HepG2 (cell line): Measurements from ENCODE around the gene SLC19A1. TPM values are rescaled to one million over a fixed set of nuclear protein-coding genes. Genes with fewer than 3 reads are reported as not detected.

ENCODE experiments used
- KDM5B ChIP-seq: sonication (generic); formaldehyde crosslinking; IDR thresholded peaks from 2 replicates; pipeline ENCODE4 v1.4.0; 2020; ENCODE audit warnings: missing genetic modification reagents, mild to moderate bottlenecking, borderline replicate concordance
- MIER3 ChIP-seq: IDR thresholded peaks from 2 replicates; pipeline ENCODE4 v1.6.1; 2016; ENCODE audit warnings: missing compliant biosample characterization, borderline replicate concordance
- U2AF1 ChIP-seq: fragments of 200-400 bp; formaldehyde crosslinking; optimal IDR thresholded peaks from 2 replicates; pipeline ENCODE3; 2017; ENCODE audit warnings: mild to moderate bottlenecking, low read depth, low read length
- ZNF160 ChIP-seq: sonication (generic); formaldehyde crosslinking; IDR thresholded peaks from 2 replicates; pipeline ENCODE4 v1.8.0; 2022; ENCODE audit warnings: mild to moderate bottlenecking, inconsistent platforms, missing genetic modification reagents
- polyA plus RNA-seq, 8 experiments: library from polyadenylated mRNA; depleted of rRNA in 3 of 8; stranded (reverse) in 7 of 8; unstranded in 1 of 8; fragments of >200 nt; fragmentation: Illumina TruSeq in 4 of 8; extraction: Trizol in 4 of 8; gene quantifications; 2 replicates each; pipeline versions ENCODE4 v1.2.1 to v1.2.3, GENCODE V29; 2011 to 2016; ENCODE audit warnings: low read depth in 4 of 8, missing spikeins in 1 of 8, mixed read lengths in 1 of 8; ENCODE audit not compliant: insufficient read depth in 1 of 8
- total RNA-seq, 5 experiments: library from RNA; depleted of rRNA; stranded (reverse); fragments of >200 nt; fragmentation: Illumina TruSeq; extraction: Trizol; gene quantifications; 2 replicates each; pipeline ENCODE4 v1.2.3, GENCODE V29; 2016; ENCODE audit warnings: low read depth in 1 of 5
- TF ChIP-seq, protein P1 (sequence below): sonication (generic); formaldehyde crosslinking; IDR thresholded peaks from 2 replicates; pipeline ENCODE4 v1.8.0; 2022; ENCODE audit warnings: missing genetic modification reagents, mild to moderate bottlenecking, borderline replicate concordance
- TF ChIP-seq, protein P2 (sequence below), 2 experiments: fragments of 450-650 bp in 1 of 2; sonication (generic) in 1 of 2; formaldehyde crosslinking in 1 of 2; IDR thresholded peaks; 2 replicates each; pipeline versions ENCODE4 v1.6.1 to v1.8.0; 2016 to 2022; ENCODE audit warnings: antibody characterized with exemption in 1 of 2, mild to moderate bottlenecking in 1 of 2, missing genetic modification reagents in 1 of 2
- TF ChIP-seq, protein P3 (sequence below): sonication (generic); formaldehyde crosslinking; IDR thresholded peaks from 2 replicates; pipeline ENCODE4 v1.4.0; 2020; ENCODE audit warnings: missing genetic modification reagents, borderline replicate concordance
- TF ChIP-seq, protein P4 (sequence below): IDR thresholded peaks from 2 replicates; pipeline ENCODE4 v1.6.1; 2016; ENCODE audit warnings: mild to moderate bottlenecking
- TF ChIP-seq, protein P5 (sequence below): sonication (generic); formaldehyde crosslinking; IDR thresholded peaks from 2 replicates; pipeline ENCODE4 v1.5.0; 2020; ENCODE audit warnings: mild to moderate bottlenecking, missing genetic modification reagents, borderline replicate concordance

Gene SLC19A1
- total and polyA plus RNA-seq, 2 of the 13 experiments (the other 11 are each of a cell fraction or from before 2014, with no cell fraction given), result 21.8 to 23.0 TPM

DNA sequence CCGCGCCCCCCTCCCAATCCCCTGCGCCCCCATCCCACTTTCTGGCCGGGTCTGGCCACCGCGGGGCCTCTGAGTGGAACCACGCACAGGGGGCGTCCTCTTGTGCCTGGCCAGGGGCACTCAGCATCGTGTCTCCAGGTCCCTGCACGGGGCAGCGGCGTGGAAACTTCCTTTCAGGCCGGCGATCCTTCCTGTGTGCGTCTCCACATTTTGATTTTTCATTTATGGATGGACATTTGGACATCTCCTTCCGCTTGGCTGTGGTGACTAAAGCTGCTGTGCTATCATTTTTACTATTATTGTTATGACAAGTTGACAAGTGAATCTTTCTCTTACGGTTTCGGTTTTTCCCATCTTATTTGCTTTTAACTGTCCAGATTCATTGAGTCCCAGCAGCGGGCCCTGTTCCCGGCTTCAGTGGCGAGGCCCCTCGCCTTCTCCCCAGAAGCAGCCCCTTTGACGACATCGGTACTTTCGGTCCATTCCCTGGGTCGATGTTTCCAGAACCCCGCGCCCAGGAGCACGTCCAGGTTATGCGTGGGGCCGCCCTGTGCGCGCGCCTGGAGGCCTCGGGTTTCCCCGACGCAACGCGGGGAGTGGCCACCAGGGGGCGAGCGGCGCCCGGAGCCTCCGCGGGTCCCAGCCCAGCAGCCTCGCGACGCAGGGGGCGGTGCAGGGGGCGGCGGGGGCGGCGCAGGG, 12.4 kb upstream of the SLC19A1 start (continued):
- TF ChIP-seq MIER3 (no peak), ZNF160 (CRISPR knock-in tag) (no peak), U2AF1 (no peak), KDM5B (CRISPR knock-in tag) (no peak; the same call in 1 of the 2 replicates)
- TF ChIP-seq, protein P1, sequence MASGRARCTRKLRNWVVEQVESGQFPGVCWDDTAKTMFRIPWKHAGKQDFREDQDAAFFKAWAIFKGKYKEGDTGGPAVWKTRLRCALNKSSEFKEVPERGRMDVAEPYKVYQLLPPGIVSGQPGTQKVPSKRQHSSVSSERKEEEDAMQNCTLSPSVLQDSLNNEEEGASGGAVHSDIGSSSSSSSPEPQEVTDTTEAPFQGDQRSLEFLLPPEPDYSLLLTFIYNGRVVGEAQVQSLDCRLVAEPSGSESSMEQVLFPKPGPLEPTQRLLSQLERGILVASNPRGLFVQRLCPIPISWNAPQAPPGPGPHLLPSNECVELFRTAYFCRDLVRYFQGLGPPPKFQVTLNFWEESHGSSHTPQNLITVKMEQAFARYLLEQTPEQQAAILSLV (CRISPR knock-in tag), result no peak
- TF ChIP-seq, protein P2, sequence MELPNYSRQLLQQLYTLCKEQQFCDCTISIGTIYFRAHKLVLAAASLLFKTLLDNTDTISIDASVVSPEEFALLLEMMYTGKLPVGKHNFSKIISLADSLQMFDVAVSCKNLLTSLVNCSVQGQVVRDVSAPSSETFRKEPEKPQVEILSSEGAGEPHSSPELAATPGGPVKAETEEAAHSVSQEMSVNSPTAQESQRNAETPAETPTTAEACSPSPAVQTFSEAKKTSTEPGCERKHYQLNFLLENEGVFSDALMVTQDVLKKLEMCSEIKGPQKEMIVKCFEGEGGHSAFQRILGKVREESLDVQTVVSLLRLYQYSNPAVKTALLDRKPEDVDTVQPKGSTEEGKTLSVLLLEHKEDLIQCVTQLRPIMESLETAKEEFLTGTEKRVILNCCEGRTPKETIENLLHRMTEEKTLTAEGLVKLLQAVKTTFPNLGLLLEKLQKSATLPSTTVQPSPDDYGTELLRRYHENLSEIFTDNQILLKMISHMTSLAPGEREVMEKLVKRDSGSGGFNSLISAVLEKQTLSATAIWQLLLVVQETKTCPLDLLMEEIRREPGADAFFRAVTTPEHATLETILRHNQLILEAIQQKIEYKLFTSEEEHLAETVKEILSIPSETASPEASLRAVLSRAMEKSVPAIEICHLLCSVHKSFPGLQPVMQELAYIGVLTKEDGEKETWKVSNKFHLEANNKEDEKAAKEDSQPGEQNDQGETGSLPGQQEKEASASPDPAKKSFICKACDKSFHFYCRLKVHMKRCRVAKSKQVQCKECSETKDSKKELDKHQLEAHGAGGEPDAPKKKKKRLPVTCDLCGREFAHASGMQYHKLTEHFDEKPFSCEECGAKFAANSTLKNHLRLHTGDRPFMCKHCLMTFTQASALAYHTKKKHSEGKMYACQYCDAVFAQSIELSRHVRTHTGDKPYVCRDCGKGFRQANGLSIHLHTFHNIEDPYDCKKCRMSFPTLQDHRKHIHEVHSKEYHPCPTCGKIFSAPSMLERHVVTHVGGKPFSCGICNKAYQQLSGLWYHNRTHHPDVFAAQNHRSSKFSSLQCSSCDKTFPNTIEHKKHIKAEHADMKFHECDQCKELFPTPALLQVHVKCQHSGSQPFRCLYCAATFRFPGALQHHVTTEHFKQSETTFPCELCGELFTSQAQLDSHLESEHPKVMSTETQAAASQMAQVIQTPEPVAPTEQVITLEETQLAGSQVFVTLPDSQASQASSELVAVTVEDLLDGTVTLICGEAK (IDR thresholded peaks at IDR 0.05), result no peak
- TF ChIP-seq, protein P2 (CRISPR knock-in tag; IDR thresholded peaks at IDR 0.05), result peak; percentile 49; the same call in 1 of the 2 replicates
- TF ChIP-seq, protein P3, sequence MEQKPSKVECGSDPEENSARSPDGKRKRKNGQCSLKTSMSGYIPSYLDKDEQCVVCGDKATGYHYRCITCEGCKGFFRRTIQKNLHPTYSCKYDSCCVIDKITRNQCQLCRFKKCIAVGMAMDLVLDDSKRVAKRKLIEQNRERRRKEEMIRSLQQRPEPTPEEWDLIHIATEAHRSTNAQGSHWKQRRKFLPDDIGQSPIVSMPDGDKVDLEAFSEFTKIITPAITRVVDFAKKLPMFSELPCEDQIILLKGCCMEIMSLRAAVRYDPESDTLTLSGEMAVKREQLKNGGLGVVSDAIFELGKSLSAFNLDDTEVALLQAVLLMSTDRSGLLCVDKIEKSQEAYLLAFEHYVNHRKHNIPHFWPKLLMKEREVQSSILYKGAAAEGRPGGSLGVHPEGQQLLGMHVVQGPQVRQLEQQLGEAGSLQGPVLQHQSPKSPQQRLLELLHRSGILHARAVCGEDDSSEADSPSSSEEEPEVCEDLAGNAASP (CRISPR knock-in tag), result peak; percentile 26; the same call in 1 of the 2 replicates
- TF ChIP-seq, protein P4, sequence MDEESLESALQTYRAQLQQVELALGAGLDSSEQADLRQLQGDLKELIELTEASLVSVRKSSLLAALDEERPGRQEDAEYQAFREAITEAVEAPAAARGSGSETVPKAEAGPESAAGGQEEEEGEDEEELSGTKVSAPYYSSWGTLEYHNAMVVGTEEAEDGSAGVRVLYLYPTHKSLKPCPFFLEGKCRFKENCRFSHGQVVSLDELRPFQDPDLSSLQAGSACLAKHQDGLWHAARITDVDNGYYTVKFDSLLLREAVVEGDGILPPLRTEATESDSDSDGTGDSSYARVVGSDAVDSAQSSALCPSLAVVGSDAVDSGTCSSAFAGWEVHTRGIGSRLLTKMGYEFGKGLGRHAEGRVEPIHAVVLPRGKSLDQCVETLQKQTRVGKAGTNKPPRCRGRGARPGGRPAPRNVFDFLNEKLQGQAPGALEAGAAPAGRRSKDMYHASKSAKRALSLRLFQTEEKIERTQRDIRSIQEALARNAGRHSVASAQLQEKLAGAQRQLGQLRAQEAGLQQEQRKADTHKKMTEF (CRISPR knock-in tag), result peak; percentile 45; the same call in 1 of the 2 replicates
- TF ChIP-seq, protein P5, sequence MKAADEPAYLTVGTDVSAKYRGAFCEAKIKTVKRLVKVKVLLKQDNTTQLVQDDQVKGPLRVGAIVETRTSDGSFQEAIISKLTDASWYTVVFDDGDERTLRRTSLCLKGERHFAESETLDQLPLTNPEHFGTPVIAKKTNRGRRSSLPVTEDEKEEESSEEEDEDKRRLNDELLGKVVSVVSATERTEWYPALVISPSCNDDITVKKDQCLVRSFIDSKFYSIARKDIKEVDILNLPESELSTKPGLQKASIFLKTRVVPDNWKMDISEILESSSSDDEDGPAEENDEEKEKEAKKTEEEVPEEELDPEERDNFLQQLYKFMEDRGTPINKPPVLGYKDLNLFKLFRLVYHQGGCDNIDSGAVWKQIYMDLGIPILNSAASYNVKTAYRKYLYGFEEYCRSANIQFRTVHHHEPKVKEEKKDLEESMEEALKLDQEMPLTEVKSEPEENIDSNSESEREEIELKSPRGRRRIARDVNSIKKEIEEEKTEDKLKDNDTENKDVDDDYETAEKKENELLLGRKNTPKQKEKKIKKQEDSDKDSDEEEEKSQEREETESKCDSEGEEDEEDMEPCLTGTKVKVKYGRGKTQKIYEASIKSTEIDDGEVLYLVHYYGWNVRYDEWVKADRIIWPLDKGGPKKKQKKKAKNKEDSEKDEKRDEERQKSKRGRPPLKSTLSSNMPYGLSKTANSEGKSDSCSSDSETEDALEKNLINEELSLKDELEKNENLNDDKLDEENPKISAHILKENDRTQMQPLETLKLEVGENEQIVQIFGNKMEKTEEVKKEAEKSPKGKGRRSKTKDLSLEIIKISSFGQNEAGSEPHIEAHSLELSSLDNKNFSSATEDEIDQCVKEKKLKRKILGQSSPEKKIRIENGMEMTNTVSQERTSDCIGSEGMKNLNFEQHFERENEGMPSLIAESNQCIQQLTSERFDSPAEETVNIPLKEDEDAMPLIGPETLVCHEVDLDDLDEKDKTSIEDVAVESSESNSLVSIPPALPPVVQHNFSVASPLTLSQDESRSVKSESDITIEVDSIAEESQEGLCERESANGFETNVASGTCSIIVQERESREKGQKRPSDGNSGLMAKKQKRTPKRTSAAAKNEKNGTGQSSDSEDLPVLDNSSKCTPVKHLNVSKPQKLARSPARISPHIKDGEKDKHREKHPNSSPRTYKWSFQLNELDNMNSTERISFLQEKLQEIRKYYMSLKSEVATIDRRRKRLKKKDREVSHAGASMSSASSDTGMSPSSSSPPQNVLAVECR, result peak; percentile 35; the same call in 1 of the 2 replicates
